22Rv1 (cell line): ENCODE results near the gene ATP1B2.

Source experiments
- CTCF ChIP-seq: fragments of 450-650 bp; IDR thresholded peaks from 2 replicates; pipeline ENCODE4 v1.5.1; 2017; ENCODE audit warnings: mild to moderate bottlenecking
- ZFX ChIP-seq: fragments of 450-650 bp; IDR thresholded peaks from 2 replicates; pipeline ENCODE4 v1.6.1; 2017; ENCODE audit warnings: antibody characterized with exemption, borderline replicate concordance

- no peak for TF ChIP-seq CTCF
- TF ChIP-seq ZFX, result no peak
These were observed 54.0 kb downstream of the ATP1B2 start, which contains the start of gene EFNB3 for GRCh38 chr17:7704601-7705268.
